VCaP (cell line): ENCODE results near the gene HEATR3.

Experiments used
- H3K27ac ChIP-seq: fragments of 450-650 bp; 2 replicates; pipeline ENCODE4 v1.5.1; 2017
- CTCF ChIP-seq: fragments of 450-650 bp; conservative IDR thresholded peaks from 2 replicates; pipeline ENCODE4 v1.5.1; 2017; ENCODE audit warnings: mild to moderate bottlenecking, moderate library complexity

HEATR3 gene

GRCh38 chr16:50068550-50068949, 2.8 kb downstream of the HEATR3 start:
- H3K27ac ChIP-seq, result no peak overlapping the region

DNA sequence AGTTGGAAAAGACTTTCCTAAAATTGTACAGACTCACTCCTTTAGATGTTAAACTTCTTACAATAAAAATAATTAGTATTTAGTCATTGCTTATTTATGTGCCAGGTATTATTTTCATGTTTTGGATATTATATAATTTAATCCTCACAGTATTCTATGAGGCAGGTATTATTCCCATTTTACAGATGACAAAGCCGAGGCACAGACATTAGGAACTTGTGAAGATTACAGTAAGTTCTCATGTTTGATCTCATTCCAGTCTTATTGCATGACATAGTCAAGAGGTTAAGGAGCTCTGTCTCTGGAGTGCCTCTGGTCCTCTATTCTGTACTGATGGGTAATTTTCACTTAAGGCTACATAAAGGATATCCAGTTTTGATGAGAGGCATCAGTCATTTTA, 3.3 kb downstream of the HEATR3 start:
- no peak overlapping the region for H3K27ac ChIP-seq
- no peak for TF ChIP-seq CTCF

More at GRCh38 chr16:50068550-50068949, 2.8 kb downstream of the HEATR3 start:
- no peak for TF ChIP-seq CTCF

DNA sequence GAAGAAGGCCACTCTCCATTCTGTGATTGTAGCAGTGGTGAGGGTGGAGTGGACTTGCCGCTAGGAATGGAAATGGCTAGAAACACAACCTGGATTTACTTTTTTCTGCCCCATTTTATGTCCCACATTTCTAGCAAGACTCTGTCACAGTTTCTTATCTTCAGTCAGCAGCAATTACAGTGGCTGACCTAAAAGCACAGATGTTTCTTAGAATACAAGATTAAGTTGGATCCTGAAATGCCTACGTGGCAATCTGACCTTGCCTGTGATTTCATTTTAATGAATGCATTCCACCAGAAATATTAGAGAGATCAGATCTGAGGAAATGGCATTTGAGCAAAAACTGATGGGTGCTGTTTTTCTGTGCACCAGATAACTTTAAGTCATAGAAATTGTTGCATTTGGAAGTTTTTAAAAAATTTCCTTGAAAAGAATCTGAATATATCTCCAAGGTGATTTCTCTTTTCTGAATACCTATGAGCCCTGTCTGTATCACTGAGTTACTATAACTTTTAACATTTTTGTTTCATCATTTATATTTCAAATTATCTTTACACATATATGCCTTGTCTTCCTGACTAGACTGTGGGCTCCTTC, 5.4 kb downstream of the HEATR3 start:
- no peak overlapping the region for H3K27ac ChIP-seq
- TF ChIP-seq CTCF, result no peak

GRCh38 chr16:50072730-50073129, 7.0 kb downstream of the HEATR3 start:
- H3K27ac ChIP-seq, result no peak overlapping the region
- TF ChIP-seq CTCF, result no peak

GRCh38 chr16:50079397-50080140, 13.8 kb downstream of the HEATR3 start:
- no peak overlapping the region for H3K27ac ChIP-seq
- no peak for TF ChIP-seq CTCF

- no peak overlapping the region for H3K27ac ChIP-seq
- no peak for TF ChIP-seq CTCF
Measured at GRCh38 chr16:50081428-50082018, 15.8 kb downstream of the HEATR3 start.

- H3K27ac ChIP-seq, result no peak overlapping the region
- no peak for TF ChIP-seq CTCF
Measured at GRCh38 chr16:50083996-50084395, 18.2 kb downstream of the HEATR3 start.
